DLD1 (cell line): ENCODE data around the gene IFI44L.

Source experiments
- in situ Hi-C: cut with HindIII; loops from 2 replicates; pipeline ENCODE4 v1.10.0; 2017; ENCODE audit warnings: low sequenced_read_pairs

Gene IFI44L

GRCh38 chr1:78619803-78620579 is at the start of gene IFI44L:
Gene IFI44L, plus strand, starts transcription at chr1:78620448. Its CDS starts 7,468 bp downstream, at chr1:78627916.
- in situ Hi-C loops = no loop called here

- in situ Hi-C loops = no loop called here
These were observed 49.7 kb upstream of the IFI44L start for GRCh38 chr1:78570539-78570938.

- in situ Hi-C loops = no loop called here
These were observed 42.8 kb upstream of the IFI44L start for GRCh38 chr1:78577257-78578100.

GRCh38 chr1:78586572-78586971 is 33.7 kb upstream of the IFI44L start:
- in situ Hi-C loops = no loop called here

GRCh38 chr1:78587211-78587610 is 33.0 kb upstream of the IFI44L start:
- in situ Hi-C loops = no loop called here

- in situ Hi-C loops = no loop called here
These were observed 28.3 kb upstream of the IFI44L start for GRCh38 chr1:78591971-78592370.

GRCh38 chr1:78599294-78599693 is 21.0 kb upstream of the IFI44L start:
- in situ Hi-C loops = no loop called here

GRCh38 chr1:78601068-78601467 is 19.2 kb upstream of the IFI44L start:
- in situ Hi-C loops = no loop called here

GRCh38 chr1:78603206-78603605 is 17.0 kb upstream of the IFI44L start:
- in situ Hi-C loops = no loop called here

GRCh38 chr1:78604643-78605042 is 15.6 kb upstream of the IFI44L start:
- in situ Hi-C loops = no loop called here

- in situ Hi-C loops = no loop called here
These were observed 14.0 kb upstream of the IFI44L start for GRCh38 chr1:78606274-78606673.

- in situ Hi-C loops = no loop called here
These were observed 12.8 kb upstream of the IFI44L start for GRCh38 chr1:78607334-78607927.

- in situ Hi-C loops = no loop called here
These were observed 12.3 kb upstream of the IFI44L start for GRCh38 chr1:78607944-78608343.

- in situ Hi-C loops = no loop called here
These were observed 2.6 kb upstream of the IFI44L start for GRCh38 chr1:78617615-78618026.

GRCh38 chr1:78619032-78619431 is 1.2 kb upstream of the IFI44L start:
- in situ Hi-C loops = no loop called here

GRCh38 chr1:78619446-78619802 is 824 bp upstream of the IFI44L start:
- in situ Hi-C loops = no loop called here

- in situ Hi-C loops = no loop called here
These were observed 418 bp downstream of the IFI44L start for GRCh38 chr1:78620666-78621065.

- in situ Hi-C loops = no loop called here
These were observed 2.3 kb downstream of the IFI44L start for GRCh38 chr1:78622548-78622947.

- in situ Hi-C loops = no loop called here
These were observed 3.8 kb downstream of the IFI44L start for GRCh38 chr1:78624035-78624434.

- in situ Hi-C loops = no loop called here
These were observed 7.1 kb downstream of the IFI44L start for GRCh38 chr1:78627321-78627720.

- in situ Hi-C loops = no loop called here
These were observed 10.4 kb downstream of the IFI44L start for GRCh38 chr1:78630600-78630999.

- in situ Hi-C loops = no loop called here
These were observed 13.0 kb downstream of the IFI44L start for GRCh38 chr1:78633209-78633608.
